Hair follicle dermal papilla cell (primary cell): ENCODE results near the gene XIST. TPM values are rescaled to one million over a fixed set of nuclear protein-coding genes. Genes with fewer than 3 reads are reported as not detected.

Experiments used
- small RNA-seq: library from RNA; depleted of rRNA; stranded (forward); fragments of <200 nt; gene quantifications from one replicate; pipeline ENCODE3, GENCODE V24; 2012
- total RNA-seq: library from RNA; depleted of rRNA; stranded (reverse); fragments of >200 nt; gene quantifications from 2 replicates; pipeline ENCODE4 v1.2.3, GENCODE V29; 2012

XIST gene
- total RNA-seq = 89.5 and 115 TPM in 2 replicates

DNA sequence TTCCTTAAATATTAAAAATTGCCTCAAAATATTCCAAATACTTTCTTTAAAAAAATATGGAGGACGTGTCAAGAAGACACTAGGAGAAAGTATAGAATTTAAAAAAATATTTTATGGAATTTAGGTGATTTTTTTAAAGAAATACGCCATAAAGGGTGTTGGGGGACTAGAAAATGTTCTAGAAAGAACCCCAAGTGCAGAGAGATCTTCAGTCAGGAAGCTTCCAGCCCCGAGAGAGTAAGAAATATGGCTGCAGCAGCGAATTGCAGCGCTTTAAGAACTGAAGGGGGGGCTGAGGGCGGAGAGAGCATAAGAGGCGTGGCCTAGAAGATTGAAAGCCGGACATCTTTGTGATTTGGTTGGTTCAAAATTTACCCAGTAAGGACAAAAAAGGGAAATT is at the start of gene XIST:
Gene XIST, minus strand, starts transcription at position 248 of the 400 bp plus-strand sequence.

Small RNA genes lying within 50 kb of the gene (small RNA-seq; reads per million reads assigned to genes)
- gene RF01880 = not detected
